ENCODE results near the gene SMYD3.
A peak's percentile ranks its signal among the peaks of the same experiment; 100 is the strongest.

Gene SMYD3

DNA sequence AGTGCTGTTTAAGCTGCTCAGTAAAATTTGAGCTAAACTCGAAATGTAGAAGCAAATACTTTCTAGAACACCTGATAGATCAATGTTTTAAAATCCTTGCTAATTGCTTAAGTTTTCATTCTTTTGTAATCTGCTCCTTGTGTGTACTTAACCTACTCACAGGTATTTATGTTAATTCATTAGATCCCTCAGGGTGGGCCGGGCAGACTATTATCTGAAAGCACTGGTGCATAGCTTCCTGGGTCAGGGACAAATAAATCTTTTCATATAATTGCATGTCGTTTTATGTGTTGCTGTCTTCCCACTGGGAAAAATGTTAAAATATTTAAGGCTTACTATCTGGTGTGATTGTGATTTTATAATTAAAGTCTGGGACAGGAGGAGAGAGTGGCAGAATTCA lies 440.5 kb downstream of the SMYD3 start:
- H3K36me3 ChIP-seq (ENCODE audit: insufficient read depth, insufficient read length, low read length): no peaks in the 10 kb centered on the region
- no peak overlapping the region for H3K4me3 ChIP-seq (ENCODE audit: insufficient read length, low read depth)
- H3K27me3 ChIP-seq (ENCODE audit: insufficient read depth, insufficient read length): no peaks in the 10 kb centered on the region
- TF ChIP-seq YY1 (IDR thresholded peaks at IDR 0.05; ENCODE audit: insufficient read depth, insufficient read length): no peak
- no peak for TF ChIP-seq ZNF274 (IDR thresholded peaks at IDR 0.05; ENCODE audit: low read depth, low read length)
- no peak for TF ChIP-seq SUZ12 (IDR thresholded peaks at IDR 0.05; ENCODE audit: extremely low read depth, insufficient read depth, insufficient read length)
- DNase-seq (ENCODE audit: low read depth, low spot score): peak; percentile 65
- no peaks in the 10 kb centered on the region for H3K9me3 ChIP-seq (ENCODE audit: insufficient read depth, low read length)
- H3K4me1 ChIP-seq (ENCODE audit: insufficient read depth, insufficient read length): no peaks in the 10 kb centered on the region
- no peak overlapping the region for H3K9ac ChIP-seq (ENCODE audit: insufficient read length, low read depth)

DNA sequence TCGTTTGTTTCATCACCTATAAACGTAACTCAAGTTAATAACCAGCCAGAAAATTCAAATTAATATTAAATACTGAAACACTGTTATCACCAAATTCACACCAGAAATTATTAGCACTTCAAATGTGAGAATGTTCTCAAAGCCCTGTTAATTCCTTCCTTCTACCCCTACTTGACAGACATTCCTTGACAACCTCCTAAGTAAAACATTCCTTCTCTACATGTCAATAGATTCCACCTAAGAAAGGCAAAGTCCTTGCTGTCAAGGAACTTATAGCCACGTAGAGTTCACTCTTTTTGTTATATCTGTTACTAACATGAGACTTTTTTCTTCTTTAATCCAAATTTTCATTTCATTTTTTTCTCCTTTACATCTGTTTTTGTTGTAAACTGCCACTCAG lies 441.5 kb downstream of the SMYD3 start:
- no peaks in the 10 kb centered on the region for H3K27me3 ChIP-seq (ENCODE audit: insufficient read depth, insufficient read length)
- no peaks in the 10 kb centered on the region for H3K4me1 ChIP-seq (ENCODE audit: insufficient read depth, insufficient read length)
- H3K9me3 ChIP-seq (ENCODE audit: insufficient read depth, low read length): no peaks in the 10 kb centered on the region
- DNase-seq (ENCODE audit: low read depth, low spot score): peak; percentile 28
- no peak overlapping the region for H3K4me3 ChIP-seq (ENCODE audit: insufficient read length, low read depth)
- TF ChIP-seq YY1 (IDR thresholded peaks at IDR 0.05; ENCODE audit: insufficient read depth, insufficient read length) (no peak), ZNF274 (IDR thresholded peaks at IDR 0.05; ENCODE audit: low read depth, low read length) (no peak), SUZ12 (IDR thresholded peaks at IDR 0.05; ENCODE audit: extremely low read depth, insufficient read depth, insufficient read length) (no peak)
- H3K9ac ChIP-seq (ENCODE audit: insufficient read length, low read depth): no peak overlapping the region
- no peaks in the 10 kb centered on the region for H3K36me3 ChIP-seq (ENCODE audit: insufficient read depth, insufficient read length, low read length)

GRCh38 chr1:246064891-246065290 lies 442.2 kb downstream of the SMYD3 start:
- H3K36me3 ChIP-seq (ENCODE audit: insufficient read depth, insufficient read length, low read length): no peaks in the 10 kb centered on the region
- TF ChIP-seq SUZ12 (IDR thresholded peaks at IDR 0.05; ENCODE audit: extremely low read depth, insufficient read depth, insufficient read length) (no peak), YY1 (IDR thresholded peaks at IDR 0.05; ENCODE audit: insufficient read depth, insufficient read length) (no peak), ZNF274 (IDR thresholded peaks at IDR 0.05; ENCODE audit: low read depth, low read length) (no peak)

GRCh38 chr1:246063013-246063616 lies 444.0 kb downstream of the SMYD3 start:
- no peaks in the 10 kb centered on the region for H3K4me1 ChIP-seq (ENCODE audit: insufficient read depth, insufficient read length)
- no peak overlapping the region for H3K4me3 ChIP-seq (ENCODE audit: insufficient read length, low read depth)
- no peak overlapping the region for H3K9ac ChIP-seq (ENCODE audit: insufficient read length, low read depth)
- DNase-seq (ENCODE audit: low read depth, low spot score): no peak
- H3K27me3 ChIP-seq (ENCODE audit: insufficient read depth, insufficient read length): no peaks in the 10 kb centered on the region
- TF ChIP-seq YY1 (IDR thresholded peaks at IDR 0.05; ENCODE audit: insufficient read depth, insufficient read length): no peak
- no peak for TF ChIP-seq ZNF274 (IDR thresholded peaks at IDR 0.05; ENCODE audit: low read depth, low read length)
- TF ChIP-seq SUZ12 (IDR thresholded peaks at IDR 0.05; ENCODE audit: extremely low read depth, insufficient read depth, insufficient read length): no peak
- H3K9me3 ChIP-seq (ENCODE audit: insufficient read depth, low read length): no peaks in the 10 kb centered on the region
- no peaks in the 10 kb centered on the region for H3K36me3 ChIP-seq (ENCODE audit: insufficient read depth, insufficient read length, low read length)

More at GRCh38 chr1:246064891-246065290, 442.2 kb downstream of the SMYD3 start:
- Histone ChIP-seq H3K4me1 (ENCODE audit: insufficient read depth, insufficient read length) (no peaks in the 10 kb centered on the region), H3K9me3 (ENCODE audit: insufficient read depth, low read length) (no peaks in the 10 kb centered on the region), H3K9ac (ENCODE audit: insufficient read length, low read depth) (no peak overlapping the region), H3K4me3 (ENCODE audit: insufficient read length, low read depth) (no peak overlapping the region), H3K27me3 (ENCODE audit: insufficient read depth, insufficient read length) (no peaks in the 10 kb centered on the region)
- no peak for DNase-seq (ENCODE audit: low read depth, low spot score)

DNA sequence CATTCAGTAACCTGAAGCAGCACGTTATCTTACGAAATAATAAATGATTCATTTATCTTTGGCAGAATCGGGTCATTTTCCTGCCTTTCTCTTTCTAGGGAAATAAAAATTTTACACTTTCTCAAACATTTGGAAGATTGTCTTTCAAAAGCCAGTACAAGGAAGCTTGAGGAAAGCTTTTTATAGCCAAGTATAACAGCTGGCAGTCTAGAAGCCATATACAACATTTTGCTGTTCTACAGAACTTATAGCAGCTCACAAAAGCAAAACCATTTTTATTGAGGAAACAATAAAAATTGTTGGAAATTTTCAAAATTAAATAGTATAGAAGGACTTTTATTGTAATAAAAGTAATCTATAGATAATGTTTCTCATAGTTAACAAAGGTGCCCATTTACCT lies 448.6 kb downstream of the SMYD3 start:
- H3K9me3 ChIP-seq (ENCODE audit: insufficient read depth, low read length): no peaks in the 10 kb centered on the region
- TF ChIP-seq ZNF274 (IDR thresholded peaks at IDR 0.05; ENCODE audit: low read depth, low read length) (no peak), SUZ12 (IDR thresholded peaks at IDR 0.05; ENCODE audit: extremely low read depth, insufficient read depth, insufficient read length) (no peak)
- H3K27me3 ChIP-seq (ENCODE audit: insufficient read depth, insufficient read length): no peaks in the 10 kb centered on the region
- no peak overlapping the region for H3K4me3 ChIP-seq (ENCODE audit: insufficient read length, low read depth)
- no peaks in the 10 kb centered on the region for H3K36me3 ChIP-seq (ENCODE audit: insufficient read depth, insufficient read length, low read length)
- DNase-seq (ENCODE audit: low read depth, low spot score): no peak
- no peaks in the 10 kb centered on the region for H3K4me1 ChIP-seq (ENCODE audit: insufficient read depth, insufficient read length)
- H3K9ac ChIP-seq (ENCODE audit: insufficient read length, low read depth): no peak overlapping the region

- Histone ChIP-seq H3K27me3 (ENCODE audit: insufficient read depth, insufficient read length) (no peaks in the 10 kb centered on the region), H3K36me3 (ENCODE audit: insufficient read depth, insufficient read length, low read length) (no peaks in the 10 kb centered on the region), H3K9ac (ENCODE audit: insufficient read length, low read depth) (no peak overlapping the region), H3K4me1 (ENCODE audit: insufficient read depth, insufficient read length) (no peaks in the 10 kb centered on the region), H3K9me3 (ENCODE audit: insufficient read depth, low read length) (no peaks in the 10 kb centered on the region), H3K4me3 (ENCODE audit: insufficient read length, low read depth) (no peak overlapping the region)
- TF ChIP-seq YY1 (IDR thresholded peaks at IDR 0.05; ENCODE audit: insufficient read depth, insufficient read length) (no peak), ZNF274 (IDR thresholded peaks at IDR 0.05; ENCODE audit: low read depth, low read length) (no peak), SUZ12 (IDR thresholded peaks at IDR 0.05; ENCODE audit: extremely low read depth, insufficient read depth, insufficient read length) (no peak)
- no peak for DNase-seq (ENCODE audit: low read depth, low spot score)
Measured at GRCh38 chr1:246052603-246053002, 454.5 kb downstream of the SMYD3 start.

GRCh38 chr1:246051909-246052518 lies 455.1 kb downstream of the SMYD3 start:
- Histone ChIP-seq H3K4me3 (ENCODE audit: insufficient read length, low read depth) (no peak overlapping the region), H3K27me3 (ENCODE audit: insufficient read depth, insufficient read length) (no peaks in the 10 kb centered on the region), H3K9me3 (ENCODE audit: insufficient read depth, low read length) (no peaks in the 10 kb centered on the region), H3K36me3 (ENCODE audit: insufficient read depth, insufficient read length, low read length) (no peaks in the 10 kb centered on the region), H3K4me1 (ENCODE audit: insufficient read depth, insufficient read length) (no peaks in the 10 kb centered on the region), H3K9ac (ENCODE audit: insufficient read length, low read depth) (no peak overlapping the region)
- TF ChIP-seq YY1 (IDR thresholded peaks at IDR 0.05; ENCODE audit: insufficient read depth, insufficient read length): no peak
- no peak for TF ChIP-seq SUZ12 (IDR thresholded peaks at IDR 0.05; ENCODE audit: extremely low read depth, insufficient read depth, insufficient read length)
- no peak for TF ChIP-seq ZNF274 (IDR thresholded peaks at IDR 0.05; ENCODE audit: low read depth, low read length)
- no peak for DNase-seq (ENCODE audit: low read depth, low spot score)
